ENCODE data around the gene FMN1. TPM values are rescaled to one million over a fixed set of nuclear protein-coding genes. Genes with fewer than 3 reads are reported as not detected.

The FMN1 gene
- total RNA-seq, 1 experiment from 2014 or later: 3.9 TPM

- no TSS peak for BruUV-seq (replicated peaks)
- TF ChIP-seq SIN3A (IDR thresholded peaks at IDR 0.05; ENCODE audit: borderline replicate concordance, insufficient read depth, low read depth, low read length) (no peak), TCF7L2 (IDR thresholded peaks at IDR 0.05; ENCODE audit: low read depth, low read length) (no peak), POLR2AphosphoS5 (IDR thresholded peaks at IDR 0.05; ENCODE audit: low read depth, low read length) (no peak)
- TF ChIP-seq, protein P1, sequence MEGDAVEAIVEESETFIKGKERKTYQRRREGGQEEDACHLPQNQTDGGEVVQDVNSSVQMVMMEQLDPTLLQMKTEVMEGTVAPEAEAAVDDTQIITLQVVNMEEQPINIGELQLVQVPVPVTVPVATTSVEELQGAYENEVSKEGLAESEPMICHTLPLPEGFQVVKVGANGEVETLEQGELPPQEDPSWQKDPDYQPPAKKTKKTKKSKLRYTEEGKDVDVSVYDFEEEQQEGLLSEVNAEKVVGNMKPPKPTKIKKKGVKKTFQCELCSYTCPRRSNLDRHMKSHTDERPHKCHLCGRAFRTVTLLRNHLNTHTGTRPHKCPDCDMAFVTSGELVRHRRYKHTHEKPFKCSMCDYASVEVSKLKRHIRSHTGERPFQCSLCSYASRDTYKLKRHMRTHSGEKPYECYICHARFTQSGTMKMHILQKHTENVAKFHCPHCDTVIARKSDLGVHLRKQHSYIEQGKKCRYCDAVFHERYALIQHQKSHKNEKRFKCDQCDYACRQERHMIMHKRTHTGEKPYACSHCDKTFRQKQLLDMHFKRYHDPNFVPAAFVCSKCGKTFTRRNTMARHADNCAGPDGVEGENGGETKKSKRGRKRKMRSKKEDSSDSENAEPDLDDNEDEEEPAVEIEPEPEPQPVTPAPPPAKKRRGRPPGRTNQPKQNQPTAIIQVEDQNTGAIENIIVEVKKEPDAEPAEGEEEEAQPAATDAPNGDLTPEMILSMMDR (IDR thresholded peaks at IDR 0.05): no peak
- TF ChIP-seq, protein P2, sequence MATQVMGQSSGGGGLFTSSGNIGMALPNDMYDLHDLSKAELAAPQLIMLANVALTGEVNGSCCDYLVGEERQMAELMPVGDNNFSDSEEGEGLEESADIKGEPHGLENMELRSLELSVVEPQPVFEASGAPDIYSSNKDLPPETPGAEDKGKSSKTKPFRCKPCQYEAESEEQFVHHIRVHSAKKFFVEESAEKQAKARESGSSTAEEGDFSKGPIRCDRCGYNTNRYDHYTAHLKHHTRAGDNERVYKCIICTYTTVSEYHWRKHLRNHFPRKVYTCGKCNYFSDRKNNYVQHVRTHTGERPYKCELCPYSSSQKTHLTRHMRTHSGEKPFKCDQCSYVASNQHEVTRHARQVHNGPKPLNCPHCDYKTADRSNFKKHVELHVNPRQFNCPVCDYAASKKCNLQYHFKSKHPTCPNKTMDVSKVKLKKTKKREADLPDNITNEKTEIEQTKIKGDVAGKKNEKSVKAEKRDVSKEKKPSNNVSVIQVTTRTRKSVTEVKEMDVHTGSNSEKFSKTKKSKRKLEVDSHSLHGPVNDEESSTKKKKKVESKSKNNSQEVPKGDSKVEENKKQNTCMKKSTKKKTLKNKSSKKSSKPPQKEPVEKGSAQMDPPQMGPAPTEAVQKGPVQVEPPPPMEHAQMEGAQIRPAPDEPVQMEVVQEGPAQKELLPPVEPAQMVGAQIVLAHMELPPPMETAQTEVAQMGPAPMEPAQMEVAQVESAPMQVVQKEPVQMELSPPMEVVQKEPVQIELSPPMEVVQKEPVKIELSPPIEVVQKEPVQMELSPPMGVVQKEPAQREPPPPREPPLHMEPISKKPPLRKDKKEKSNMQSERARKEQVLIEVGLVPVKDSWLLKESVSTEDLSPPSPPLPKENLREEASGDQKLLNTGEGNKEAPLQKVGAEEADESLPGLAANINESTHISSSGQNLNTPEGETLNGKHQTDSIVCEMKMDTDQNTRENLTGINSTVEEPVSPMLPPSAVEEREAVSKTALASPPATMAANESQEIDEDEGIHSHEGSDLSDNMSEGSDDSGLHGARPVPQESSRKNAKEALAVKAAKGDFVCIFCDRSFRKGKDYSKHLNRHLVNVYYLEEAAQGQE (IDR thresholded peaks at IDR 0.05; ENCODE audit: insufficient read depth in 1 of 2, low read depth in 2 of 2, low read length in 1 of 2): no peak
- POLR2A ChIA-PET: no interaction called here
- Histone ChIP-seq H3K9me3 (ENCODE audit: control insufficient read depth, insufficient read depth, low read depth, low read length) (no peaks in the 10 kb centered on the region), H3K27ac (ENCODE audit: low read length) (no peak overlapping the region), H3K27me3 (ENCODE audit: control insufficient read depth, insufficient read depth, low read length) (no peaks in the 10 kb centered on the region), H3K4me3 (ENCODE audit: low read depth in 2 of 2, low read length in 2 of 2) (no peak overlapping the region), H3K36me3 (ENCODE audit: control insufficient read depth, insufficient read depth, low read length) (no peaks in the 10 kb centered on the region), H3K4me1 (ENCODE audit: control insufficient read depth, insufficient read depth, low read length) (no peaks in the 10 kb centered on the region)
- in situ Hi-C loops (cut with HindIII; ENCODE audit: low pct_unique_long_range_greater_than_20kb, low sequenced_read_pairs): no loop called here
- CTCF ChIA-PET: interaction anchor here (0.7 kb wide), 1 partner anchor 131 kb away, joined by 3 read pairs; no protein-coding TSS in a partner anchor
- intact Hi-C loops (cut with micrococcal nuclease; ENCODE audit: unreplicated experiment): no loop called here
- DNase-seq (ENCODE audit: low read depth, low spot score) (no peak), ATAC-seq (no peak)
Observed at GRCh38 chr15:33161209-33161608, 33.3 kb downstream of the FMN1 start.

- POLR2A ChIA-PET: no interaction called here
- CTCF ChIA-PET: no interaction called here
- BruUV-seq (replicated peaks): no TSS peak
- no peak for ATAC-seq
- TF ChIP-seq TCF7L2 (IDR thresholded peaks at IDR 0.05; ENCODE audit: low read depth, low read length): no peak
- TF ChIP-seq, protein P2 (IDR thresholded peaks at IDR 0.05; ENCODE audit: insufficient read depth in 1 of 2, low read depth in 2 of 2, low read length in 1 of 2): no peak
- no peak for TF ChIP-seq POLR2AphosphoS5 (IDR thresholded peaks at IDR 0.05; ENCODE audit: low read depth, low read length)
- no peak for TF ChIP-seq SIN3A (IDR thresholded peaks at IDR 0.05; ENCODE audit: borderline replicate concordance, insufficient read depth, low read depth, low read length)
- TF ChIP-seq, protein P1 (IDR thresholded peaks at IDR 0.05): no peak
- H3K27ac ChIP-seq (ENCODE audit: low read length): no peak overlapping the region
- H3K4me3 ChIP-seq (ENCODE audit: low read depth in 2 of 2, low read length in 2 of 2): no peak overlapping the region
- no peaks in the 10 kb centered on the region for H3K4me1 ChIP-seq (ENCODE audit: control insufficient read depth, insufficient read depth, low read length)
- no peaks in the 10 kb centered on the region for H3K27me3 ChIP-seq (ENCODE audit: control insufficient read depth, insufficient read depth, low read length)
- no peak for DNase-seq (ENCODE audit: low read depth, low spot score)
- no peaks in the 10 kb centered on the region for H3K36me3 ChIP-seq (ENCODE audit: control insufficient read depth, insufficient read depth, low read length)
- H3K9me3 ChIP-seq (ENCODE audit: control insufficient read depth, insufficient read depth, low read depth, low read length): no peaks in the 10 kb centered on the region
- in situ Hi-C loops (cut with HindIII; ENCODE audit: low pct_unique_long_range_greater_than_20kb, low sequenced_read_pairs) (no loop called here), intact Hi-C loops (cut with micrococcal nuclease; ENCODE audit: unreplicated experiment) (no loop called here)
Observed at GRCh38 chr15:33160581-33161165, 33.8 kb downstream of the FMN1 start.
